SK-N-SH treated with all-trans-retinoic acid at 6 μM for 48 hours (cell line): Measurements from ENCODE around the gene TLR9.

Source experiments
- ATAC-seq: fragments of 200-7000 bp; cut with Tn5 transposase; 3 replicates; pipeline ENCODE4 v1.9.1; 2020; ENCODE audit warnings: mild to moderate bottlenecking, moderate library complexity
- ARNTL ChIP-seq: fragments of 450-650 bp; formaldehyde crosslinking; IDR thresholded peaks from 2 replicates; pipeline ENCODE4 v1.5.0; 2020; ENCODE audit warnings: low read depth, mild to moderate bottlenecking, moderate library complexity, borderline replicate concordance
- BACH2 ChIP-seq: fragments of 250-450 bp; sonication (Bioruptor Pico); IDR thresholded peaks from 2 replicates; pipeline ENCODE4 v1.9.0; 2021; ENCODE audit warnings: mild to moderate bottlenecking, borderline replicate concordance
- CREB5 ChIP-seq: fragments of 250-450 bp; sonication (Bioruptor Pico); IDR thresholded peaks from 2 replicates; pipeline ENCODE4 v1.5.1; 2020; ENCODE audit warnings: low read depth, mild to moderate bottlenecking, moderate library complexity
- CSDC2 ChIP-seq: fragments of 250-450 bp; sonication (Bioruptor Pico); IDR thresholded peaks from 2 replicates; pipeline ENCODE4 v1.5.0; 2020; ENCODE audit warnings: mild to moderate bottlenecking, moderate library complexity
- ESRRG ChIP-seq: fragments of 250-450 bp; sonication (Bioruptor Pico); IDR thresholded peaks from 2 replicates; pipeline ENCODE4 v1.6.1; 2021; ENCODE audit warnings: mild to moderate bottlenecking
- GLIS3 ChIP-seq: fragments of 250-450 bp; sonication (Bioruptor Pico); IDR thresholded peaks from 2 replicates; pipeline ENCODE4 v1.5.0; 2020; ENCODE audit warnings: mild to moderate bottlenecking, moderate library complexity
- OSR1 ChIP-seq: fragments of 250-450 bp; sonication (Bioruptor Pico); IDR thresholded peaks from 2 replicates; pipeline ENCODE4 v1.8.0; 2022; ENCODE audit warnings: moderate library complexity, mild to moderate bottlenecking, inconsistent platforms
- POU6F1 ChIP-seq: fragments of 250-450 bp; sonication (Bioruptor Pico); IDR thresholded peaks from 2 replicates; pipeline ENCODE4 v1.8.0; 2021; ENCODE audit warnings: low read depth, mild to moderate bottlenecking, moderate library complexity, borderline replicate concordance
- PPARA ChIP-seq: fragments of 250-450 bp; sonication (Bioruptor Pico); IDR thresholded peaks from 2 replicates; pipeline ENCODE4 v1.5.0; 2020; ENCODE audit warnings: mild to moderate bottlenecking, borderline replicate concordance
- RARB ChIP-seq: fragments of 250-450 bp; sonication (Bioruptor Pico); IDR thresholded peaks from 2 replicates; pipeline ENCODE4 v1.8.0; 2021; ENCODE audit warnings: mild to moderate bottlenecking, moderate library complexity
- SNAI2 ChIP-seq: fragments of 250-450 bp; sonication (Bioruptor Pico); IDR thresholded peaks from 2 replicates; pipeline ENCODE4 v1.5.0; 2020; ENCODE audit warnings: mild to moderate bottlenecking, moderate library complexity
- TCF4 ChIP-seq: fragments of 250-450 bp; sonication (Bioruptor Pico); IDR thresholded peaks from 2 replicates; pipeline ENCODE4 v1.8.0; 2021; ENCODE audit warnings: mild to moderate bottlenecking, moderate library complexity, borderline replicate concordance
- ZC3H10 ChIP-seq: fragments of 250-450 bp; sonication (Bioruptor Pico); IDR thresholded peaks from 2 replicates; pipeline ENCODE4 v1.5.1; 2021; ENCODE audit warnings: mild to moderate bottlenecking, moderate library complexity
- ZFP30 ChIP-seq: fragments of 450-650 bp; formaldehyde crosslinking; IDR thresholded peaks from 2 replicates; pipeline ENCODE4 v1.5.0; 2022; ENCODE audit warnings: mild to moderate bottlenecking, moderate library complexity
- ZNF565 ChIP-seq: fragments of 450-650 bp; formaldehyde crosslinking; conservative IDR thresholded peaks from 2 replicates; pipeline ENCODE4 v1.5.0; 2020; ENCODE audit warnings: low read depth, mild to moderate bottlenecking, moderate library complexity
- ZNF70 ChIP-seq: fragments of 450-650 bp; formaldehyde crosslinking; IDR thresholded peaks from 2 replicates; pipeline ENCODE4 v1.5.0; 2020; ENCODE audit warnings: mild to moderate bottlenecking, moderate library complexity
- ZNF8 ChIP-seq: fragments of 450-650 bp; formaldehyde crosslinking; IDR thresholded peaks from 2 replicates; pipeline ENCODE4 v1.5.0; 2020; ENCODE audit warnings: mild to moderate bottlenecking, moderate library complexity
- TF ChIP-seq, protein P1 (sequence below): fragments of 250-450 bp; sonication (Bioruptor Pico); IDR thresholded peaks from 2 replicates; pipeline ENCODE4 v1.5.1; 2021; ENCODE audit warnings: mild to moderate bottlenecking, moderate library complexity
- TF ChIP-seq, protein P2 (sequence below): fragments of 250-450 bp; sonication (Bioruptor Pico); IDR thresholded peaks from 2 replicates; pipeline ENCODE4 v1.8.0; 2020; ENCODE audit warnings: mild to moderate bottlenecking, moderate library complexity, borderline replicate concordance
- TF ChIP-seq, protein P3 (sequence below): fragments of 250-450 bp; sonication (Bioruptor Pico); IDR thresholded peaks from 2 replicates; pipeline ENCODE4 v1.5.0; 2020; ENCODE audit warnings: mild to moderate bottlenecking, moderate library complexity

The TLR9 gene

GRCh38 chr3:52234516-52235447 lies 9.3 kb upstream of the TLR9 start:
- no peak for ATAC-seq

GRCh38 chr3:52233968-52234367 lies 8.5 kb upstream of the TLR9 start:
- no peak for ATAC-seq
- no peak for TF ChIP-seq ZC3H10 (CRISPR knock-in tag)

More at GRCh38 chr3:52234516-52235447, 9.3 kb upstream of the TLR9 start:
- TF ChIP-seq ESRRG (CRISPR knock-in tag) (no peak), BACH2 (CRISPR knock-in tag) (no peak), RARB (no peak), ZNF8 (no peak), ZNF70 (CRISPR knock-in tag) (no peak), GLIS3 (CRISPR knock-in tag) (no peak), CREB5 (CRISPR knock-in tag) (no peak), SNAI2 (CRISPR knock-in tag) (no peak), PPARA (CRISPR knock-in tag) (no peak), POU6F1 (CRISPR knock-in tag) (no peak), OSR1 (CRISPR knock-in tag) (no peak), ZNF565 (no peak)
- TF ChIP-seq, protein P1, sequence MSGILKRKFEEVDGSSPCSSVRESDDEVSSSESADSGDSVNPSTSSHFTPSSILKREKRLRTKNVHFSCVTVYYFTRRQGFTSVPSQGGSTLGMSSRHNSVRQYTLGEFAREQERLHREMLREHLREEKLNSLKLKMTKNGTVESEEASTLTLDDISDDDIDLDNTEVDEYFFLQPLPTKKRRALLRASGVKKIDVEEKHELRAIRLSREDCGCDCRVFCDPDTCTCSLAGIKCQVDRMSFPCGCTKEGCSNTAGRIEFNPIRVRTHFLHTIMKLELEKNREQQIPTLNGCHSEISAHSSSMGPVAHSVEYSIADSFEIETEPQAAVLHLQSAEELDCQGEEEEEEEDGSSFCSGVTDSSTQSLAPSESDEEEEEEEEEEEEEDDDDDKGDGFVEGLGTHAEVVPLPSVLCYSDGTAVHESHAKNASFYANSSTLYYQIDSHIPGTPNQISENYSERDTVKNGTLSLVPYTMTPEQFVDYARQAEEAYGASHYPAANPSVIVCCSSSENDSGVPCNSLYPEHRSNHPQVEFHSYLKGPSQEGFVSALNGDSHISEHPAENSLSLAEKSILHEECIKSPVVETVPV (CRISPR knock-in tag) = no peak
- TF ChIP-seq, all 23 proteins: peak for 0

- TF ChIP-seq BACH2 (CRISPR knock-in tag) = no peak
- no peak for TF ChIP-seq SNAI2 (CRISPR knock-in tag)
- TF ChIP-seq ARNTL = no peak
- TF ChIP-seq RARB = no peak
- TF ChIP-seq CREB5 (CRISPR knock-in tag) = no peak
- no peak for TF ChIP-seq GLIS3 (CRISPR knock-in tag)
- TF ChIP-seq ZFP30 = no peak
- ATAC-seq = no peak
These were observed 7.7 kb upstream of the TLR9 start for GRCh38 chr3:52233108-52233591.

DNA sequence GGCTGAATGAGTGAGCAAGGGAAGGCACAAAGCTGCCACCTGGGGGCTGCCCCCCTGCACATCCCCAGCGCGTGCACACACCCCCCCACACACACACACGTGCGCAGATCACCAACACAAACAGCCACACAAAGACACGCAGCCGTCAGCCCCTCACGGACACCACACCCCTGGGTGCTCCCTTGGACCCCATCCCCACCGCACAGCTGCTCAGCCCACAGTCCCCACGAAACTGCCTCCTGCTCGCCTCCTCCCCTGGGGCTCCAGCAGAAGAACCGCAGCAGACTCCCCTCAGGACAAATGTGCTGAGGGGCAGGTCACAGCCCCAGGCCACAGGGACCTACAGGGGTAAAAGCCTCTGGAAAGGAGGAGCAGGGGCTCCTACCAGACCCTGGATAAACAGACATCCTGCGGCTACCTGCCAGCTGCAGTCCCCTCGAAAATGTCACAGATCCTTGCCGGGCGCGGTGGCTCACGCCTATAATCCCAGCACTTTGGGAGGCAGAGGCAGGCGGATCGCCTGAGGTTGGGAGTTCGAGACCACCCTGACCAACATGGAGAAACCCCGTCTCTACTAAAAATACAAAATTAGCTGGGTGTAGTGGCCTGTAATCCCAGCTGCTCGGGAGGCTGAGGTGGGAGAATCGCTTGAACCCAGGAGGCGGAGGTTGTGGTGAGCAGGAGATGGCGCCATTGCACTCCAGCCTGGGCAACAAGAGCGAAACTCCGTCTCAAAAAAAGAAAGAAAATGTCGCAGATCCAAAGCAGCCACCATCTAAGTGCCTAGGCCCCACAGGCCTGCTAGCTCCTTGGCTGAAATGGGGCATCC lies 7.0 kb upstream of the TLR9 start:
- ATAC-seq = no peak
- TF ChIP-seq, protein P2, sequence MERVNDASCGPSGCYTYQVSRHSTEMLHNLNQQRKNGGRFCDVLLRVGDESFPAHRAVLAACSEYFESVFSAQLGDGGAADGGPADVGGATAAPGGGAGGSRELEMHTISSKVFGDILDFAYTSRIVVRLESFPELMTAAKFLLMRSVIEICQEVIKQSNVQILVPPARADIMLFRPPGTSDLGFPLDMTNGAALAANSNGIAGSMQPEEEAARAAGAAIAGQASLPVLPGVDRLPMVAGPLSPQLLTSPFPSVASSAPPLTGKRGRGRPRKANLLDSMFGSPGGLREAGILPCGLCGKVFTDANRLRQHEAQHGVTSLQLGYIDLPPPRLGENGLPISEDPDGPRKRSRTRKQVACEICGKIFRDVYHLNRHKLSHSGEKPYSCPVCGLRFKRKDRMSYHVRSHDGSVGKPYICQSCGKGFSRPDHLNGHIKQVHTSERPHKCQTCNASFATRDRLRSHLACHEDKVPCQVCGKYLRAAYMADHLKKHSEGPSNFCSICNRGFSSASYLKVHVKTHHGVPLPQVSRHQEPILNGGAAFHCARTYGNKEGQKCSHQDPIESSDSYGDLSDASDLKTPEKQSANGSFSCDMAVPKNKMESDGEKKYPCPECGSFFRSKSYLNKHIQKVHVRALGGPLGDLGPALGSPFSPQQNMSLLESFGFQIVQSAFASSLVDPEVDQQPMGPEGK = no peak
- no peak for TF ChIP-seq TCF4
- no peak for TF ChIP-seq GLIS3 (CRISPR knock-in tag)
- no peak for TF ChIP-seq ZFP30
- TF ChIP-seq ZNF70 (CRISPR knock-in tag) = no peak
- TF ChIP-seq ZNF565 = no peak
- TF ChIP-seq CSDC2 (CRISPR knock-in tag) = no peak
- no peak for TF ChIP-seq POU6F1 (CRISPR knock-in tag)
- no peak for TF ChIP-seq SNAI2 (CRISPR knock-in tag)
- no peak for TF ChIP-seq ZNF8
- TF ChIP-seq OSR1 (CRISPR knock-in tag) = no peak
- TF ChIP-seq, protein P3, sequence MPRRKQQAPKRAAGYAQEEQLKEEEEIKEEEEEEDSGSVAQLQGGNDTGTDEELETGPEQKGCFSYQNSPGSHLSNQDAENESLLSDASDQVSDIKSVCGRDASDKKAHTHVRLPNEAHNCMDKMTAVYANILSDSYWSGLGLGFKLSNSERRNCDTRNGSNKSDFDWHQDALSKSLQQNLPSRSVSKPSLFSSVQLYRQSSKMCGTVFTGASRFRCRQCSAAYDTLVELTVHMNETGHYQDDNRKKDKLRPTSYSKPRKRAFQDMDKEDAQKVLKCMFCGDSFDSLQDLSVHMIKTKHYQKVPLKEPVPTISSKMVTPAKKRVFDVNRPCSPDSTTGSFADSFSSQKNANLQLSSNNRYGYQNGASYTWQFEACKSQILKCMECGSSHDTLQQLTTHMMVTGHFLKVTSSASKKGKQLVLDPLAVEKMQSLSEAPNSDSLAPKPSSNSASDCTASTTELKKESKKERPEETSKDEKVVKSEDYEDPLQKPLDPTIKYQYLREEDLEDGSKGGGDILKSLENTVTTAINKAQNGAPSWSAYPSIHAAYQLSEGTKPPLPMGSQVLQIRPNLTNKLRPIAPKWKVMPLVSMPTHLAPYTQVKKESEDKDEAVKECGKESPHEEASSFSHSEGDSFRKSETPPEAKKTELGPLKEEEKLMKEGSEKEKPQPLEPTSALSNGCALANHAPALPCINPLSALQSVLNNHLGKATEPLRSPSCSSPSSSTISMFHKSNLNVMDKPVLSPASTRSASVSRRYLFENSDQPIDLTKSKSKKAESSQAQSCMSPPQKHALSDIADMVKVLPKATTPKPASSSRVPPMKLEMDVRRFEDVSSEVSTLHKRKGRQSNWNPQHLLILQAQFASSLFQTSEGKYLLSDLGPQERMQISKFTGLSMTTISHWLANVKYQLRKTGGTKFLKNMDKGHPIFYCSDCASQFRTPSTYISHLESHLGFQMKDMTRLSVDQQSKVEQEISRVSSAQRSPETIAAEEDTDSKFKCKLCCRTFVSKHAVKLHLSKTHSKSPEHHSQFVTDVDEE (CRISPR knock-in tag) = no peak
- TF ChIP-seq RARB = no peak
- no peak for TF ChIP-seq ARNTL
- TF ChIP-seq ZC3H10 (CRISPR knock-in tag) = no peak
